Measurements from ENCODE around the gene TPRKB. TPM values are rescaled to one million over a fixed set of nuclear protein-coding genes. Genes with fewer than 3 reads are reported as not detected.

The TPRKB gene
- total RNA-seq, 1 experiment from 2014 or later: 44.7 TPM

GRCh38 chr2:73776869-73777519, 39.8 kb upstream of the TPRKB start:
- no peaks in the 10 kb centered on the region for H3K79me1 ChIP-seq (ENCODE audit: insufficient read depth, low read depth, low read length, poor library complexity, severe bottlenecking)
- no peak overlapping the region for H3K18ac ChIP-seq (ENCODE audit: insufficient read length, low read depth, low read length)
- no peaks in the 10 kb centered on the region; the same call in 1 of the 2 replicates for H3K27me3 Mint-ChIP-seq (ENCODE audit: low read depth)
- no peaks in the 10 kb centered on the region for H3K9me3 ChIP-seq (ENCODE audit: control insufficient read depth, low read depth, low read length)
- H3K9ac ChIP-seq (ENCODE audit: extremely low read depth, insufficient read length, low read length): no peak overlapping the region
- peaks cover 12 to 55% (median 47%) of the 10 kb centered on the region in 3 experiments; a peak in 6 of 7 replicates for H3K36me3 Mint-ChIP-seq (ENCODE audit: insufficient read depth in 1 of 3, low read depth in 3 of 3)
- H2BK5ac ChIP-seq (ENCODE audit: insufficient read length, low read length): no peak overlapping the region
- H3K27me3 ChIP-seq (ENCODE audit: insufficient read depth, low read length): no peaks in the 10 kb centered on the region
- no peak for DNase-seq
- no peak overlapping the region for H3K4ac ChIP-seq (ENCODE audit: low read depth, low read length)
- no peaks in the 10 kb centered on the region; the same call in 1 of the 2 replicates for H3K79me2 ChIP-seq (ENCODE audit: insufficient read depth, low read length)
- H3K14ac ChIP-seq (ENCODE audit: insufficient read depth, low read length): no peak overlapping the region
- WGBS (ENCODE audit: extremely low coverage, insufficient read length, low lambda C conversion rate): no CpG with 5 or more reads among the region's 8 CpGs
- H2AK5ac ChIP-seq (ENCODE audit: insufficient read length, low read length): no peak overlapping the region
- no peak overlapping the region for H2BK12ac ChIP-seq (ENCODE audit: insufficient read length, low read depth, low read length)
- peaks cover 4% of the 10 kb centered on the region for H3K23me2 ChIP-seq (ENCODE audit: insufficient read length, low read depth, low read length, poor library complexity, severe bottlenecking)
- no peaks in the 10 kb centered on the region for H4K20me1 ChIP-seq (ENCODE audit: control insufficient read depth, insufficient read depth, insufficient read length)
- peaks cover 7 to 9% of the 10 kb centered on the region in 2 experiments for H3K4me1 Mint-ChIP-seq
- H4K5ac ChIP-seq (ENCODE audit: insufficient read length, low read depth, low read length): no peak overlapping the region
- no peak overlapping the region for H4K91ac ChIP-seq (ENCODE audit: insufficient read length, low read depth, low read length)
- no peak overlapping the region for H2AFZ ChIP-seq (ENCODE audit: low read length)
- no peak overlapping the region for H4K8ac ChIP-seq (replicated peaks; ENCODE audit: insufficient read length, low read depth, low read length)
- H3K27ac Mint-ChIP-seq: no peak overlapping the region
- TF ChIP-seq CTCF (conservative IDR thresholded peaks at IDR 0.05): no peak
- H3K4me2 ChIP-seq (ENCODE audit: insufficient read depth, insufficient read length, low read length): no peak overlapping the region
- H3T11ph ChIP-seq (ENCODE audit: low read length): no peak overlapping the region
- H2BK15ac ChIP-seq (ENCODE audit: low read depth, low read length): no peak overlapping the region
- H3K56ac ChIP-seq (ENCODE audit: insufficient read length, low read depth, low read length): no peak overlapping the region
- H3K27ac ChIP-seq (ENCODE audit: insufficient read length, low read depth, low read length): no peak overlapping the region
- no peak overlapping the region for H2BK120ac ChIP-seq (ENCODE audit: low read depth, low read length, poor library complexity, severe bottlenecking)
- no peaks in the 10 kb centered on the region for H3K9me3 Mint-ChIP-seq
- no peak overlapping the region for H3K4me3 Mint-ChIP-seq
- no peak overlapping the region for H2BK20ac ChIP-seq (ENCODE audit: low read depth, low read length, poor library complexity, severe bottlenecking)
- H3K4me1 ChIP-seq (ENCODE audit: insufficient read depth, low read length): no peaks in the 10 kb centered on the region
- no peak overlapping the region for H3K23ac ChIP-seq (ENCODE audit: insufficient read length, low read depth, low read length)

All from H9 (cell line).